Natural killer cell (primary cell): ENCODE measurements around the gene MGMT. TPM values are rescaled to one million over a fixed set of nuclear protein-coding genes. Genes with fewer than 3 reads are reported as not detected.

Experiments
- ATAC-seq, 3 donors: fragments of 150-1000 bp in 2 of 3; fragments of 200-7000 bp in 1 of 3; cut with Tn5 transposase; 1 replicate in 1 of 3; 2 replicates in 2 of 3; pipeline ENCODE4 v1.10.0; 2021; ENCODE audit warnings: mild to moderate bottlenecking in 2 of 3, moderate library complexity in 2 of 3
- DNase-seq, 2 donors: peaks; one replicate each; pipeline versions ENCODE4 v3.0.0 to v3.0.0-alpha.2; 2013 to 2021; ENCODE audit warnings: mixed read lengths in 1 of 2
- H3K27ac ChIP-seq: one replicate; pipeline ENCODE4 v1.5.1; 2013; ENCODE audit warnings: mild to moderate bottlenecking, low read length
- H3K27me3 ChIP-seq: one replicate; pipeline ENCODE4 v1.6.1; 2013; ENCODE audit warnings: low read length; ENCODE audit not compliant: control insufficient read depth, insufficient read depth
- H3K36me3 ChIP-seq: one replicate; pipeline ENCODE4 v1.6.1; 2013; ENCODE audit warnings: low read length; ENCODE audit not compliant: control insufficient read depth, insufficient read depth
- H3K4me1 ChIP-seq: one replicate; pipeline ENCODE4 v1.6.1; 2013; ENCODE audit warnings: low read length; ENCODE audit not compliant: control insufficient read depth, insufficient read depth
- H3K4me3 ChIP-seq: one replicate; pipeline ENCODE4 v1.5.1; 2013; ENCODE audit warnings: low read length
- H3K9me3 ChIP-seq: one replicate; pipeline ENCODE4 v1.6.1; 2013; ENCODE audit warnings: low read length; ENCODE audit not compliant: control insufficient read depth, insufficient read depth
- H3K27ac Mint-ChIP-seq, 2 donors: one replicate each; pipeline ENCODE4 v1.8.0; 2022; ENCODE audit warnings: mild to moderate bottlenecking in 2 of 2, mixed read lengths in 2 of 2, moderate library complexity in 1 of 2
- H3K27me3 Mint-ChIP-seq, 2 donors: one replicate each; pipeline ENCODE4 v1.8.0; 2022; ENCODE audit warnings: low read depth in 2 of 2, mixed read lengths in 2 of 2
- H3K36me3 Mint-ChIP-seq: one replicate; pipeline ENCODE4 v1.8.0; 2022; ENCODE audit warnings: mixed read lengths
- H3K4me1 Mint-ChIP-seq, 2 donors: one replicate each; pipeline ENCODE4 v1.8.0; 2022; ENCODE audit warnings: mixed read lengths in 2 of 2
- H3K4me3 Mint-ChIP-seq: one replicate; pipeline ENCODE4 v1.8.0; 2022; ENCODE audit warnings: mild to moderate bottlenecking, moderate library complexity, mixed read lengths
- H3K9me3 Mint-ChIP-seq, 2 donors: one replicate each; pipeline ENCODE4 v1.8.0; 2022; ENCODE audit warnings: mixed read lengths in 2 of 2
- CTCF ChIP-seq: fragments of 200-600 bp; IDR thresholded peaks from one replicate; pipeline ENCODE4 v1.8.0; 2022; ENCODE audit warnings: antibody characterized with exemption
- WGBS: methylation state at CpG from one replicate; pipeline ENCODE4 v1.1.7; 2013; ENCODE audit warnings: missing lambda C conversion rate; ENCODE audit not compliant: insufficient coverage; 5-methylcytosine and 5-hydroxymethylcytosine counted together
- intact Hi-C: fragments of 100-400 bp; cut with micrococcal nuclease; formaldehyde crosslinking; loops from one replicate; pipeline ENCODE4 v1.14.2; 2022
- total RNA-seq, 4 donors: library from RNA; stranded (reverse); fragments of 120-200 nt in 1 of 4; gene quantifications; one replicate each; pipeline versions ENCODE4 v1.2.3 to v1.2.4, GENCODE V29; 2013 to 2022

The MGMT gene
- total RNA-seq, 3 donors from 2014 or later (not counting 1 experiment from before 2014, with no cell fraction given) = 16.5 to 19.7 (median 18.8) TPM

GRCh38 chr10:129771991-129772431 lies 305.0 kb downstream of the MGMT start:
- TF ChIP-seq CTCF = no peak
- DNase-seq (peak in 1 of 2 donors; percentile 7), ATAC-seq (no peak)
- Mint-ChIP-seq H3K36me3 (no peaks in the 10 kb centered on the region), H3K27me3 (no peaks in the 10 kb centered on the region), H3K9me3 (no peaks in the 10 kb centered on the region), H3K4me1 (peaks cover 0 to 5% of the 10 kb centered on the region in 2 donors), H3K27ac (no peak overlapping the region), H3K4me3 (no peak overlapping the region)
- H3K9me3 ChIP-seq = no peaks in the 10 kb centered on the region
- H3K27me3 ChIP-seq = no peaks in the 10 kb centered on the region
- intact Hi-C loops = no loop called here
- H3K27ac ChIP-seq = no peak overlapping the region
- H3K36me3 ChIP-seq = peaks cover 3% of the 10 kb centered on the region
- no peak overlapping the region for H3K4me3 ChIP-seq
- WGBS = 90% methylated on average over 13 of the region's 13 CpGs
- H3K4me1 ChIP-seq = no peaks in the 10 kb centered on the region

- Mint-ChIP-seq H3K4me1 (peaks cover 0 to 5% of the 10 kb centered on the region in 2 donors), H3K4me3 (no peak overlapping the region), H3K36me3 (no peaks in the 10 kb centered on the region), H3K9me3 (no peaks in the 10 kb centered on the region), H3K27me3 (no peaks in the 10 kb centered on the region), H3K27ac (no peak overlapping the region)
- H3K27ac ChIP-seq = no peak overlapping the region
- H3K36me3 ChIP-seq = peaks cover 3% of the 10 kb centered on the region
- H3K4me1 ChIP-seq = no peaks in the 10 kb centered on the region
- intact Hi-C loops = no loop called here
- TF ChIP-seq CTCF = no peak
- peak in 1 of 2 donors; percentile 10 for DNase-seq
- no peaks in the 10 kb centered on the region for H3K27me3 ChIP-seq
- H3K4me3 ChIP-seq = no peak overlapping the region
- no peak for ATAC-seq
- H3K9me3 ChIP-seq = no peaks in the 10 kb centered on the region
- WGBS = 87% methylated on average over 17 of the region's 17 CpGs
These were observed 305.7 kb downstream of the MGMT start for GRCh38 chr10:129772468-129773358.

- TF ChIP-seq CTCF = no peak
- Mint-ChIP-seq H3K27ac (no peak overlapping the region), H3K4me1 (peaks cover 0 to 5% of the 10 kb centered on the region in 2 donors), H3K4me3 (no peak overlapping the region), H3K27me3 (no peaks in the 10 kb centered on the region), H3K9me3 (no peaks in the 10 kb centered on the region), H3K36me3 (no peaks in the 10 kb centered on the region)
- 97% methylated on average over 9 of the region's 11 CpGs for WGBS
- ATAC-seq (no peak), DNase-seq (peak in 1 of 2 donors; percentile 2)
- no peaks in the 10 kb centered on the region for H3K4me1 ChIP-seq
- intact Hi-C loops = no loop called here
- peaks cover 3% of the 10 kb centered on the region for H3K36me3 ChIP-seq
- H3K27me3 ChIP-seq = no peaks in the 10 kb centered on the region
- H3K27ac ChIP-seq = no peak overlapping the region
- H3K4me3 ChIP-seq = no peak overlapping the region
- no peaks in the 10 kb centered on the region for H3K9me3 ChIP-seq
These were observed 306.4 kb downstream of the MGMT start for GRCh38 chr10:129773359-129773990.
